DMS53 treated with DMSO at 0.1 percent for 48 hours (cell line): Measurements from ENCODE around the gene VCX2.
"Not testable (repeated sequence)": the region's sequence is repeated elsewhere in the genome, so short reads cannot be mapped to it uniquely, and the experiment has no call there.

Experiments used
- DNase-seq: peaks from one replicate; lab custom pipeline; 2025; ENCODE audit not compliant: unreplicated experiment; lab: John Stamatoyannopoulos, UW

Gene VCX2

GRCh38 chrX:8171169-8171568 is at the start of gene VCX2:
Gene VCX2, minus strand, starts transcription at chrX:8171267. Its CDS starts 624 bp downstream, at chrX:8170643.
- not testable (repeated sequence) for DNase-seq

- DNase-seq: no peak
Measured at GRCh38 chrX:8204943-8205342, 33.9 kb upstream of the VCX2 start.

DNA sequence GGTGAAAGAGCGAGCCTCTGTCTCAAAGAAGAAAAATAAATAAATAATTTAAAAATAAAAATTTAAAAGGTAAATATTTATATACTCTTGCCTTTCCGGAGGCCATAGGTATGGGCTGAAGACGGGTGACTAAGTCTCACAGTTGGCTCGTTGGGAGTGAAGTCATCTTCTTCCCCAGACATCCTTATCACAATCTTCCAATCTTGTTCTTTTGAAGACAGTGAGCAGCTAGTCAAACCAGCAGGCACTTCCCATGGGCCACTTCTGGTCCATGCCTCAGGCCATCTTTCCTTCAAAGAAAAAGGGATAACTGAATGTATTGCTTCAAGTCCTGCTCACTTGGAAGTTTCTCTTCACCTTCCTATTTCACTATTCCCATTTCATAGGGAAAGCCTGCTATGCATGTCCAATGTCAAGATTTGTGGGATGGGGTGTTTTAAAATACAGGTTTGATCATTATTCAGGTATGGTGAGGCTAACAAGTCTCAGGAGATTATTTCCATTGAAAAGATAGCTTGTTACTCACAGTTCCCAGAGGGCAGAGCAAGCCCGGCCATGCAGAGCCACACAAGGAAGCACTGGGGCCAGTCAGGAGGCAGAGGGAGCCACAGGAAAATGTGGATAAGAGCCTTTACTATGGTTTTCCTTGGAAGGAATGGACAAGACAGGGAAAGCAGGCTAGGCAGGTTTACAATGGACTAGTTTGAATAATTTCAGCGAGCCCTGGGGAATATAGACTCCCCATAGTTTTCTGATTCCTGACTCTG is 33.3 kb upstream of the VCX2 start:
- no peak for DNase-seq

DNA sequence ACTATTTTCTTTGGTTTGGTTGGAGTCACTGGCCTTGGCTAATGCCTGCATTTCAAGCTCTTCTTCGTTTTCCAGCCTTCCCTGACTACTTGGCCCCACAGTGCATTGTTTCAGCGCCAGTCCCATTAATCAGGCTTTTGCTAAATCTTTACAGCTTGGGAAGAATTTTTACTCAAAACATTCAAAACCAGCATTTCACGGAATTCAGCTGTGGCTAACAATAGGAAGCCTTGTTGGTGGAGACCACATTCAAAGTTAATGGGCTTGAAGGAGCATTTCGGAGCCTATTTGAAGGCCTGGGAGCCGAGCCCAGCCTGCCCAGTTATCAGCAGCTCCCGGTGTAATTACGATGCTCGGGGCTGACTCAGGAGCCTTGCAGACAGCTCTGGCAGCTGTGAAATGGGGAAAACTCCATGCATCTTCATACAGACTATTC is 30.8 kb upstream of the VCX2 start:
- DNase-seq: no peak

DNA sequence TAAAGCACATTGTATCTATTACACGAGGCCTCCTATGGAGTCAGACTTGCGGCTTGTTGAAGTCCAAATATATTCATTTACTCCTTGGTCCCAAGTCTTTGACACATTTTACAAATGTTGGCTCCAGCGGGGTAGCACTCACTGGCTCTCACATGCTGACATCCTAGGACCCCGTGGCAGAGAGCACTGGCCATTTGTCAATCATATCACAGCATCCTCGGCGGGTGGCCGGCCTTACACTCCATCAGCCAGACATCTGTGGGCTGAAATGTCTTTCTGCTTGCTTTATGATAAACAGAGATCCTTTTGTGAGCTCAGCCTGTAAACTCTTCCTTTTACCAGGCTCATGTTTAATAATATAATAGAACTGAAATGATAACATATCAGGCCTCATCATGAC is 25.7 kb upstream of the VCX2 start:
- no peak for DNase-seq

DNA sequence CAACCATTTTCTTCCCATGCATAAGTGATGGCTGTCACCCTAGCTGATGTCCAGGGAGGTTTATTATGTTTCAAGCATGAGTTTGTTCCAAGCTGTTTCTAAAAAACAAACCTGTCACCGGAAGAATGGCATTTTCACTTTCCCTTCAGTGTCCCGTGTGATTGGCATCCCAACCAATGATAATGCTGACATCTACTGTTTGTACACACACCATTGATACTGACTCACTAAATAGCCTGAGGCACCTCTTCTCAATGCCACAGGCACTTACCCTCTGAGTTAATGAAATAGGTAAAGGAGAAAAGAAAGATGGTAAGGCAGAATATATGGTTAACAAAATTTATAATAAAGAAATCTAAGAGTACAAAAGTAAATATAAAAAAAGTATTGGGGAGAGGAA is 23.1 kb upstream of the VCX2 start:
- DNase-seq: no peak

GRCh38 chrX:8192276-8192675 is 21.2 kb upstream of the VCX2 start:
- no peak for DNase-seq

- peak; percentile 51 for DNase-seq
Measured at GRCh38 chrX:8191022-8191421, 20.0 kb upstream of the VCX2 start.

DNA sequence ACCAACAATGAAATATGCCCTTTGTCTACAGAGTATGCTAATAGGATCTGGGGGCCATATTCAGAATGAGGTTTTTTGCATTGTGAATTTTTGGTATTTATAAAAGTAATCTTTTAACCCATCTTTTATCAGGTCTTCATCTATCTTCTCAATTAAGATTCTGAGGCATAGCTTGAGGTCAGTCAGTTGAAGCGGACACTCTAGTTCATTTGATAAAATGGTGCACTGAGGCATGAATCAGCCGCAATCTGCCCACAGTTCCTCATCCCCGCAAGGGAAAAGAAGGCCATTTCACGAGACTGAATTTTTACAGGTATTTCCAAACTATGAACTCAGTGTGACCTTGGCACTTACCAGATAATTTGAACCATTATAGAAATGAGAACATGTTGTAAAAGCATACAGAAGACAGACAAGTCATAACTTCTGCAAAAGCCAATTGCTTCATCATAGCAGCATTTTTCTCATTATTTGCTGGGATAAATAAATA is 19.3 kb upstream of the VCX2 start:
- no peak for DNase-seq

DNA sequence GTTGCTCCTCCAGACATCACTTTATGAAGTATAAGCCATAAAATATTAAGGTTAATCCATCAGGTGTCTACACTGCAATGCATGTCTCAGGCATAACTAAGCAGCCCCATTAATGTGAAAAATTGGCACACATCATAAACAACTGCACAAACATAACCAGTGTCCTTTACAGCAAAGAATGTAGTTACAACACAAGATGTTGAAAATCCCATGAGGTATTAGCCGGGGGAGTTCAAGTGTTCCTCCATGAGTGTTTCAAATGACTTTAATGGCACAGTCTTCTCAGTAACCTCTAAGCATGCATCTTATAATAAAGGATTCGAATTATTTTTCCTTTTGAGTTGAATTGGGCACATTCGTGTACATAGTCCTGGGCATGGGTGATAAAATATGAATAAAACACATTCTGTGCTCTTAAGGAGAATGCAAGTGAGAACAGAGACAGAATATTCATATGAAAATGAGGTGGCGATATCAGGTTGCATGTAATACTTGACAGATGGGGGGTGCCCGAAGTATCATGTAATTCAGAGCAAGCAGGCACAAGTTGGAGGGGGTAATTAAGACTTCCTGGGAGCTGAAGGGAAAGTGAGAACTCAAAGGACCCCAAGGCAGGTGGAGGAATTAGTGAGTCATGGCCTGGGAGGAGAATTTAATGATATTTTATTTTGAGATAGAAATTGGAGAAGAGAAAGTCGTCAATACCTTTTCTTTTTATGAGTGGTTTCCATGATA is 18.2 kb upstream of the VCX2 start:
- DNase-seq: no peak

- DNase-seq: no peak
Measured at GRCh38 chrX:8183346-8183745, 12.3 kb upstream of the VCX2 start.

DNA sequence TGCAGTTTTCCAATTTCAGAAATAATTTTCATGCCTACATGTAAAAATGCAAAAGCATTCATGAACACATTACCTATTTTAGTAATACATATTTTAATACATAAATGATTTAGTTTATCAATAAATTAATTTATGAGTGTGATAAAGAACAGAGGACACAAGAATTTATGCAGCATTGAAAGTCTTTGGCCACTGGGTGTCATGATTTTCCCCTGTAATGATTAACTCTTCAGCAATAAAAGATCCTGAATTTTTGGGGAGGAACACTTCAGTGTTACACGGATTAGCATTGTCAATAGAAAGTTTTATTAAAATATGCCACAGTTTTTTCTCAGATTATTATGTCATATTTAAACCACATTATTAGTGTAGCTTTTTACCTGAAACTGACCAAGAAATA is 8.6 kb upstream of the VCX2 start:
- no peak for DNase-seq

DNA sequence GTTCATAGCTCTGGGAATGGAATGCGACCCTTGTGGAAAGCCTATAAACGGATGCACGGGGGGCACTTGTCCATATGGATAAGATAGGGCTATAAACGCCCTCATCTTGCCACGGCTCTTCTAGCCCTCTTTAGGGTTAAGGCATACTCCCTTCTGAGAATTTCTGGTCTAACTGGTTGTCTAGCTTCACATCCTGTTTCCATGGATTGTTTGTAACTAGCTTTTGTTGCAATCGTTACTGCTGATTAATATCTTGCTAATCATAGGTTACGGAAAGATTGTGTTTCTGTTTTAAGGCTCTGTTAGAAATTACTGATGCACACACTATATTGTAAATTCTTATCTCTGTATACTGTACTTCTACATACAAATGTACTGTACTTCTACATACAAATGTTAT is 17.1 kb downstream of the VCX2 start:
- DNase-seq: not testable (repeated sequence)

DNA sequence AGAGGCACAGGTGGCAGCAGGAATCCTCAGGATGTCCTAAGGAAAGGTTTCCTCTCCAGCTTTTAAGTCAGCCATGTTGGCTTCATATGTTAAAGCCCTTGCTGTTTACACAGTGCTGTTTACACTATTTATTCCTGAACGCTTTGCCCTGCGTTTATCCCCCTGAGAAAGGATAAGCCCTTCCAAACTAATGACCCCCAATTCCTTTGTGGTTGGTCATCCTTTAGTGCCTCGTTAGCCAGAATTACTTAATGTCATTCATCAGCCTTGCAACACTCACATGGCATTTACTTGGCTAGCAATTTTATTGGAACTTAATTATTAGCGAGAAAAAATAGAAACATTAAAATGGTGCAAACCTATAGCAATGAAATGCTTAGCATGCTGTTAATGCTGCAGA is 23.8 kb downstream of the VCX2 start:
- DNase-seq: no peak

DNA sequence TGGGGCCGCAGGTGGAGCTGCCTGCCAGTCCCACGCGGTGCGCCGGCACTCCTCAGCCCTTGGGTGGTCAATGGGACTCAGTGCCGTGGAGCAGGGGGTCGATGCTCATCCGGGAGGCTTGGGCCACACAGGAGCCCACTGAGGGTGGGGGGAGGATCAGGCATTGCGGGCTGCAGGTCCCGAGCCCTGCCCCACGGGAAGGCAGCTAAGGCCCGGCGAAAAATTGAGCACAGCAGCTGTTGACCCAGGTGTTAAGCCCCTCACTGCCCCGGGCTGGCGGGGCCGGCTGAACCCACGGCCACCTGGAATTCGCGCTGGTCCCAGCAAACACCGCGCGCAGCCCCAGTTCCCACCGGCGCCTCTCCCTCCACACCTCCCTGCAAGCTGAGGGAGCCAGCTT is 26.1 kb downstream of the VCX2 start:
- no peak for DNase-seq

DNA sequence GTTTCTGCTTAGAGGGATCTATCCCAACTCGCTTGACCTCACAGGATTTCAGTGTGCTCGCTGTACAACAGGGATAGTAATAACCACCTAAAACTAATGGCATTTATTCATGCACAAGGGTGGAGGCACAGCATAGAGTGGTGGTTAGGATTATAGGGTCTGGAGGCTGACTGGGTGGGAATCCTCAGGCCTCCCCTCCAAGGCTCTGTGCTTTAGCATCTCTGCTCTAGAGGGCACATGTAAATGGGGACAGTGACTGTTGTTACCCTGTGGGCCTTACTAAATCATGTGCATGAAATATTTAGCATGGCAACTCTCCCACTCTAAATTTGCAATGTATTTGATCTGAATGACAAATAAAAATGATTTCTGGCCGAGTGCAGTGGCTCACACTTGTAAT is 29.2 kb downstream of the VCX2 start:
- no peak for DNase-seq

DNA sequence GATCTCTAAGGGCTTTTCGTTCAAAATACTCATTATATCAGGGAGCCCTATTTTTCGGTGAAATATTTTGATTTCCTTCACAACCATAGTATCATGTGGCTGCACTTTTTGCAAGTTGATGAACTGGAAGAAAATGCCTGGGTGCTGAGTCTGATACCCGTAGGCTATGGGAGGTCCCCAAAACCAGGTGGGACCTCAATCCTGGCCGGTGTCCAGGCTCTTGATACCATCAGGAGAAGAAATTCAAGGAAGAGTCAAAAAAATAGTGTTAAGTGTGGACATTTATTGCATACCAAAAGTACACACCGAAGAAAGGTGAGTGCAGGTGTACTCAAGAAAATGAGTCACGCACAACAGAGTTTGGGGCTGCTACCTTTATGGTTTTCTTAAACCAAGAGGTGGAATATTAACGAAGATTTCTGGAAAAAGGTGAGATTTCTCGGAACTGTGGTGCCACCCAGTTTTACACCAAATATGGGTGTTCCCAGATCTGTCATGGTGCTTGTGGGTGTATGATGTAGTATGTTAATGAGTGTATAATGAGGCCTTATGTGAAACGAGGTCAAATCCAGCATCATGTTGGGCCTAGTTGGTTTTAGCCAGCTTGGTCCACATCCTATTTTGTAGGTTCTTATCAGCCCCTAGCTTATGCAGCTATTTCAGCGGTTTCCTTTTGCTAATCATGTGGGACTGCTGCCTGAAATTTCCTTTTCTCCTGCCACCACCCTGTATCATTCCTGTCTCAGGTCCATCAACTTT is 29.9 kb downstream of the VCX2 start:
- DNase-seq: no peak

GRCh38 chrX:8139716-8140115 is 31.4 kb downstream of the VCX2 start:
- no peak for DNase-seq

DNA sequence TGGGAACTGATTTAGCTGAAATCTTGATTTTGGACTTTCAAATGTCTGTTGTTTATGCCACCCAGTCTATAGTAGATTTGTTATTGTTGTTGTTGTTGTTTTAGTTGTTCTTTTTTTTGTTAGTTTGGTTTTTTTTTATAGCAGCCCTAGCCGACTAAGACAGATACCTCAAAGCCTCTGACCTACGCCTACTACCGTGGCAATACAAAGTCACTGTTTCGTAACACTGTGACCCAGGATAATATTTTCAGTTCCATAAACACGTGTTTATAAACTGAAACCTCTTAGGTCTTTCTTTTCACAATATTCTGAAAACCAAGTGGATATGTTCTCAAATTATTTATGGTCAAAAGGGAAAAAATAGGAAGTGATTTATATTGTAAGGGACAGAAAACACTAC is 32.8 kb downstream of the VCX2 start:
- no peak for DNase-seq

DNA sequence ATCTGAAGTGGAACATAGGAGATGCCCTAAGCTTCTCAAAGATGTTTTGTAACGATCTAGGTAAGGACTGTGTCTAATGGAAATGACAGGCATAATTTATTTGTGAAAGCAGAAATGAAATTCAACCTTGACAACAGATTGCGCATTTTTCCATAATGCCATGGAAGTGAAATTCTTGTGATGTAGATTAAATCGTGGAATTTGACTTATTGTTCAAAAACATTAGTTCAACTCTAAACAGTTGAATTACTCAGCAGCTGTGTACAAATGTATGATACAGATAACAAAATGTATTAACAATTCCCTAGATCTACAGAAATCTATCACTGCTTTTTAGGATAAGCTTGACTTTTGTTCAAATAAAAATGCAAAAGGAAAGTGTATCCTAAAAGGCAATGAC is 44.4 kb downstream of the VCX2 start:
- DNase-seq: no peak

DNA sequence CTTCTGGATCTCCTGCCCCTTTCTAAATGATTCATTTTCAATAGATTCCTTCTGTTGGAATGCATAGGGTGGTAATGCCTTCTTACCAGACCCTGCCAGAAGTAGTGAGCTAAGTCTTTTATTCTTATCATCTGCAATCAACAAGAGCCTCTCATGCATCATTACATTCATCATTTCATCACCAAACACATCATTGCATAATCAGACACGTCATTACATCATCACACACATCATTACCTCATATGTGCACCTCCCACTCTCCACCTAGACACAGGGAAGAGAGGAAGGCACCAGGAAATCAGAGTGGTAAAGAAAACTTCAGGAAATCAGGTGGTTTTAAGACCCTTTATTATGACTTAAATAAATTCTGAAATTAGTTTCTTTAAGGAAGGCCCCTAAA is 45.0 kb downstream of the VCX2 start:
- no peak for DNase-seq

DNA sequence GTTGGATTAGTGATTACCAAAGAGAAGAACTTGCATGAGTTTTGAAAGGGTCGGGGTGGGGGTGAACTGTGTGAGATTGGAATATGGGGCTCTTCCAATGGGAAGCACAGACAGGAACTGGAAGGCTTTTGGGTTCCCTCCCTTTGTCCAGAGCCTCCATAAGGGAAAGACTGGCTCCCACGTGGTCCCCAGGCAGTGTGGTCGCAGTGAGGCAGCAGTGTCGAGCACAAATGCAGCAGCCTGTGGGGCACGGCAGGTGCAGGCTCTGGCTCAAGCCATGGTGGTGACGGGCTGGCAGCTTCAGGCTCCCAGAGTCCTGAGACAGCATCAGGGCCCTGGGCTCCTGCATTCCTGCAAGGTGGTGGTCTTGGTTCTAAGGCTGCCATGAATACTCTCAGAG is 45.5 kb downstream of the VCX2 start:
- no peak for DNase-seq
